HPDE6-E6E7 (cell line): ENCODE data around the gene STXBP5L.
"Not testable (repeated sequence)": the region's sequence is repeated elsewhere in the genome, so short reads cannot be mapped to it uniquely, and the experiment has no call there.

ENCODE experiments used
- DNase-seq: peaks from one replicate; pipeline ENCODE4 v3.0.0; 2011; ENCODE audit warnings: missing footprints; ENCODE audit errors: extremely low spot score

Gene STXBP5L

GRCh38 chr3:120908030-120908794 is at the start of gene STXBP5L:
STXBP5L (plus strand) TSS chr3:120908205; CDS start chr3:120909579, 1,374 bp downstream.
- DNase-seq = peak; percentile 33

GRCh38 chr3:120858521-120858920 is 49.5 kb upstream of the STXBP5L start:
- DNase-seq = no peak

- DNase-seq = no peak
Measured at GRCh38 chr3:120864541-120864940, 43.5 kb upstream of the STXBP5L start.

- DNase-seq = no peak
Measured at GRCh38 chr3:120875507-120875906, 32.5 kb upstream of the STXBP5L start.

GRCh38 chr3:120875989-120876388 is 32.0 kb upstream of the STXBP5L start:
- no peak for DNase-seq

GRCh38 chr3:120879411-120879810 is 28.6 kb upstream of the STXBP5L start:
- DNase-seq = no peak

- DNase-seq = no peak
Measured at GRCh38 chr3:120892921-120893320, 15.1 kb upstream of the STXBP5L start.

- no peak for DNase-seq
Measured at GRCh38 chr3:120894316-120895057, 13.5 kb upstream of the STXBP5L start.

- DNase-seq = not testable (repeated sequence)
Measured at GRCh38 chr3:120901716-120902115, 6.3 kb upstream of the STXBP5L start.

GRCh38 chr3:120903221-120903620 is 4.8 kb upstream of the STXBP5L start:
- no peak for DNase-seq

- no peak for DNase-seq
Measured at GRCh38 chr3:120907659-120908029, 361 bp upstream of the STXBP5L start.

GRCh38 chr3:120908795-120909601 is 993 bp downstream of the STXBP5L start:
- no peak for DNase-seq

GRCh38 chr3:120909602-120909878 is 1.5 kb downstream of the STXBP5L start:
- DNase-seq = no peak

- no peak for DNase-seq
Measured at GRCh38 chr3:120926146-120926545, 18.1 kb downstream of the STXBP5L start.

GRCh38 chr3:120928991-120929390 is 21.0 kb downstream of the STXBP5L start:
- DNase-seq = no peak

- DNase-seq = no peak
Measured at GRCh38 chr3:120931593-120931992, 23.6 kb downstream of the STXBP5L start.

GRCh38 chr3:120956143-120956542 is 48.1 kb downstream of the STXBP5L start:
- DNase-seq = no peak

- no peak for DNase-seq
Measured at GRCh38 chr3:120982608-120983320, 74.8 kb downstream of the STXBP5L start.

GRCh38 chr3:120983321-120983665 is 75.3 kb downstream of the STXBP5L start:
- no peak for DNase-seq

GRCh38 chr3:120983841-120984240 is 75.8 kb downstream of the STXBP5L start:
- no peak for DNase-seq

GRCh38 chr3:120985242-120985641 is 77.2 kb downstream of the STXBP5L start:
- DNase-seq = no peak

GRCh38 chr3:120988994-120989393 is 81.0 kb downstream of the STXBP5L start:
- DNase-seq = no peak
